DMS153 (cell line): Measurements from ENCODE around the gene HPS4.
"Not testable (repeated sequence)": the region's sequence is repeated elsewhere in the genome, so short reads cannot be mapped to it uniquely, and the experiment has no call there.

Experiments
- DNase-seq: peaks from one replicate; lab custom pipeline; 2025; lab: John Stamatoyannopoulos, UW

HPS4 gene

GRCh38 chr22:26409719-26410335 is 73.8 kb downstream of the HPS4 start:
- peak; percentile 3 for DNase-seq

DNA sequence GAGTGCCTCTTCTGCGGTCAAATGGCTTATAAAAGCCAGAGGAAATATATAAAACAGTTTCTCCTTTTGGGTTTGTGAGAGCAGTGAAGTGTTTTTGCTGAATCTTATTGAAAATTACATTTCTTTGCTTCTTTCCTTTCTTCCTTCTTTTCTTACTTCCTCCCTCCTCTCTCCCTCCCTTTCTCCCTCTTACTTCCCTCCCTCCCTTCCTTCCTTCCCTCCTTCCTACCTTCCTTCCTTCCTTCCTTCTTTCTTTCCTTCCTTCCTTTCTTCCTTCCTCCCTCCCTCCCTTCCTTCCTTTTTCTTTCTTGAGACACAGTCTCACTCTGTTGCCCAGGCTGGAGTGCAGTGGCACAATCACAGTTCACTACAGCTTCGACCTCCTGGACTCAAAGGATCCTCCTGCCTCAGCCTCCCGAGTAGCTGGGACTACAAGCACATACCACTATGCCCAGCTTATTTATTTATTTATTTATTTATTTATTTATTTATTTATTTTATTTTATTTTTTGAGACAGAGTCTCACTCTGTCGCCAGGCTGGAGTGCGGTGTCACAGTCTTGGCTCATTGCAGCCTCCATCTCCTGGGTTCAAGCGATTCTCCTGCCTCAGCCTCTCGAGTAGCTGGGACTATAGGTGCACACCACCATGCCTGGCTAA is 74.9 kb downstream of the HPS4 start:
- not testable (repeated sequence) for DNase-seq

DNA sequence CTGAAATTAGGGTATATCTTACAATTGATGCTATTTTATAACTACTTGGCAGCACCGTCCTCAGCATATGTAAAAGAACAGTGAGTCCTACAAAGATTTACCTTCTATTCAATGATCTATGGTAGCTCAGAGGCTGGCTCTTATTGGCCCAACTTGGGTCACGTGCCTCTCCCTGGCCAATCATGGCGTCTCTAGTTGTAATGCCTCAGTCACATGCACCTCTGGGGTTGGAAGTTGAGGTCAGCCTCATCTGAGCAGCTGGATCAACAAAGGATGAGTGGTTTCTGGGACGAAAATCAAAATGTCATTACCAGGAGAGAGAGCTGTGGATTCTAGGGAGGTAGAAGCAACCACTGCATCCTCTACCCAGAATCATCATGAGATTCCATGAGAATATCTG is 77.5 kb downstream of the HPS4 start:
- DNase-seq = peak; percentile 70

GRCh38 chr22:26404851-26405421 is 78.6 kb downstream of the HPS4 start:
- DNase-seq = no peak

DNA sequence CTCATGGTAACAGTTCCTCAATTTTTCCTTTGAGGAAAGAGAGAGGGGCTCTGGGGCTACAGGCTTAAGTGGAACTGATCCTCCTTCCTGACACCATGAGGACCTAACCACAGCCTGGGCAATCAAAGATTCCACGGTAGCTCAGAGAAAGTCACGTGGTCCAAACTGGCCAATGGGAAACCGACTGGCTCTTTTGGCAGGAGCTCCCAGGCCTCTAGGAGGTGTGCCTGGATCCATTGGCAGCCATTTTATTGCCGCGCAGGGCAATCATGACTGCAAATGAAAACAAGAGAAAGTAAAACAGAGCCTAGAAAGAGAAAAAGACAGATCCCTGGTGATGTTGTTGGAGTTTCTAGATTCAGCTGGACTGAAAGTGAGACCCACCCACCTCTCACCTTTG is 81.9 kb downstream of the HPS4 start:
- no peak for DNase-seq
